LNCaP clone FGC (cell line): ENCODE measurements around the gene OMD.

Experiments used
- DNase-seq: peaks from one replicate; pipeline ENCODE4 v3.0.0-alpha.2; 2011; ENCODE audit warnings: low read depth
- H3K4me3 ChIP-seq: 2 replicates; pipeline ENCODE4 v1.5.1; 2011; ENCODE audit warnings: mild to moderate bottlenecking, low read depth, low read length, control low read depth
- TF ChIP-seq, protein P1 (sequence below): IDR thresholded peaks from 2 replicates; pipeline ENCODE4 v1.5.1; 2012; ENCODE audit warnings: mild to moderate bottlenecking; ENCODE audit not compliant: control insufficient read depth, insufficient read depth; ENCODE audit errors: extremely low read depth

OMD gene

DNA sequence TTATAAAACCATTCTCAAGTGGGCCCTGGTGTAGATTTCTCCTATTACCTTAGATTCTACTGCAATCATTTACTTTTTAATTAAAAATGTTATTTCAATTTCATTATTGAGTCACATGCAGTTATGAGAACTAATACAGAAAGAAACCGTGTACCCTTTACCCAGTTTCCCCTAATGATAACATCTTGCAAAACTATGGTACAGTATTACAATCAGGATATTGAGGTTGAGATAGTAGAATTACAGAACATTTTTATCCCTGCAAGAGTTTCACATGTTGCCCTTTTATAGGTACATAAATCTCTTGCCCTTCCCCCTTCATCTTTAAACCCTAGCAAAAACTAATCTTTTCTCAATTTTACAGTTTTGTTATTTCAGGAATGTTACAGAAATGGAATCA is 11.0 kb upstream of the OMD start:
- no peak overlapping the region for H3K4me3 ChIP-seq
- no peak for DNase-seq
- TF ChIP-seq, protein P1, sequence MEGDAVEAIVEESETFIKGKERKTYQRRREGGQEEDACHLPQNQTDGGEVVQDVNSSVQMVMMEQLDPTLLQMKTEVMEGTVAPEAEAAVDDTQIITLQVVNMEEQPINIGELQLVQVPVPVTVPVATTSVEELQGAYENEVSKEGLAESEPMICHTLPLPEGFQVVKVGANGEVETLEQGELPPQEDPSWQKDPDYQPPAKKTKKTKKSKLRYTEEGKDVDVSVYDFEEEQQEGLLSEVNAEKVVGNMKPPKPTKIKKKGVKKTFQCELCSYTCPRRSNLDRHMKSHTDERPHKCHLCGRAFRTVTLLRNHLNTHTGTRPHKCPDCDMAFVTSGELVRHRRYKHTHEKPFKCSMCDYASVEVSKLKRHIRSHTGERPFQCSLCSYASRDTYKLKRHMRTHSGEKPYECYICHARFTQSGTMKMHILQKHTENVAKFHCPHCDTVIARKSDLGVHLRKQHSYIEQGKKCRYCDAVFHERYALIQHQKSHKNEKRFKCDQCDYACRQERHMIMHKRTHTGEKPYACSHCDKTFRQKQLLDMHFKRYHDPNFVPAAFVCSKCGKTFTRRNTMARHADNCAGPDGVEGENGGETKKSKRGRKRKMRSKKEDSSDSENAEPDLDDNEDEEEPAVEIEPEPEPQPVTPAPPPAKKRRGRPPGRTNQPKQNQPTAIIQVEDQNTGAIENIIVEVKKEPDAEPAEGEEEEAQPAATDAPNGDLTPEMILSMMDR, result no peak

DNA sequence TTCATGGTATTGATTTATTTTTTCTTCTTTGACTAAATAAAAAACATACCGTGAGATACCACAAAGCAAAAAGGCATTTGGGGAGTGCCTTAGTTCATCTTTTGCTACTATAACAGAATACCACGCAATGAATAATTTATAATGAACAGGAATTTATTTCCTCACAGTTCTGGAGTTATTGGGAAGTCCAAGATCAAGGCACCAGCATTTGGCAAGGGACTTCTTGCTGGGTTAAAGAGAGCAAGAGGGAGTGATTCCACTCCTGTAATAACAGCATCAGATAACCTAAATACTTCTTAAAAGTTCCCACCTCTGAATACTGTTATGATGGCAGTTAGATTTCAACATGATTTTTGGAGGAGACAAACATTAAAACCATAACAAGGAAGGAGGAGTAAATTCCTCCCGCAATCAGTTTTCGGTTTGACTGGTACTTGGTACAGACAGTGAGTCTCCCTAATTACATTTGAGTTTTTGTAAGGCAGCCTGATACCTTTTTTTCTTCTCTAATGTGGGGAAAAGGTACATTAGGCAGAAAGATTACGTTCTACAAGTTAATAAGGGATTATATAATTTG is 8.8 kb upstream of the OMD start:
- TF ChIP-seq, protein P1, result no peak
- no peak overlapping the region for H3K4me3 ChIP-seq
- DNase-seq, result no peak

DNA sequence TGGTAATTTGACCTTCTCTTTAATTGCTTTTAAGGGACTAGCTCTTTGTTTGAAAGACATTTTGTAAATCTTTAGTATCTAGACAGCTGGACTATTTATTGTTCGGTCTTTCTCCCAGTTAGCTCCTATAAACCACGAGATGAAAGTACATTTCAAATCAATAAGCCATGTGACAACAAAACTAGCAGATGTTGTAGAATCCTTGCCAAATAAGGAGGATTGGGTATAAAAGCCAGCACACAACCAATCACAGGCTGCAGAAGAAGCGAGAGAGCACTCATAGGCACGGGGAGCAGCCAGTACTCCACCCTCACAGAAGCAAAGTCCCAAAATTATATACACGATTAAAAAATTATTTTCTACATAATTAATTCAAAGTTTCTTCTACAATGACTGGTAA is 8.1 kb upstream of the OMD start:
- TF ChIP-seq, protein P1, result no peak
- DNase-seq, result no peak
- no peak overlapping the region for H3K4me3 ChIP-seq

DNA sequence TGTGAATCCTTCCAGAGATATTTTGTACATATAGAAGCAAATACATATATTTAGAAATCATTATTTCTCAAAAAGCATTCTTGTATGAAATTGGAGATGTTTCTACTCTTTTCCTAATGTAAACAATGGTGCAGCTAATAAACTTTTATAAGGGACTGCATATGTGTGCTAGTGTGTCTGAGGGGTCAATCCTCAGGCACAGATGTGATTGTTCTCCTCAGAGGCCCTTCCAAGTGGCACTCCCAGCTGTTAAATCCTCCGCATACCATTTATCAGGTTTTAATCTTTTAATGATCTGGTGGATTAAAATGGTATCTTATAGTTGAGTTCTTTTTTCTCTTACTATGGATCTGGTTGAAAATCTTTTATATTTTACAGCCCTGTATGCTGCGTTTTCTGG is 5.6 kb upstream of the OMD start:
- no peak overlapping the region for H3K4me3 ChIP-seq
- no peak for DNase-seq
- TF ChIP-seq, protein P1, result no peak

DNA sequence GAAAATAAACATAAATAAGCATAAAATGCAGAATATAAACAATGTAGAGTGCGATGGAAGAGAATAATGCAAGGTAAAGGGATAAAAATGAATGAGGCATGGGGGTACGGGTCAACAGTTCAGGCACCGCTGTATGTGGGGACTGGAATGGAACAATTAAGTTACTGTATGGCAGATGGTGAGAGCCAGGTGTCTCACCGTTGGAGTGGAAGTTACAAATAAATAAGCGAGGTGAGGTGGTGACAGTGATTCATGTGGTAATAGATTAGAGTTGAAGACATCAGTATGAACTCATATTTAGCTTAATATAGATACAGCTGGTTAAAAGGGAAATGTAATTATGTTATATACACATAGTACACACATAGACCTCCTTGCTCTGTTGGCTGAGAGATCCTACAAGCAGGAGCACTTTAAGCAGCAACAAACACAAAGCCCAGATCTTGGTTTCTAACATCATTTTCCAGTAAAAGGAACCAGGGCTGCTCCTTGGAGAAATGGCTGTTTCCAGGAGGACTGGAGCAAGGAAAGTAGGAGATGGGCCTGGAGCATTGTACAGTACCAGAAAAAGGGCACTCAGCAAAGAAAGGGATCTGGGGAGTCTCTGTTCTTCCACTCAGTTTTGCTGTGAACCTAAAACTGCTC is 2.4 kb upstream of the OMD start:
- TF ChIP-seq, protein P1, result no peak
- H3K4me3 ChIP-seq, result no peak overlapping the region
- no peak for DNase-seq

DNA sequence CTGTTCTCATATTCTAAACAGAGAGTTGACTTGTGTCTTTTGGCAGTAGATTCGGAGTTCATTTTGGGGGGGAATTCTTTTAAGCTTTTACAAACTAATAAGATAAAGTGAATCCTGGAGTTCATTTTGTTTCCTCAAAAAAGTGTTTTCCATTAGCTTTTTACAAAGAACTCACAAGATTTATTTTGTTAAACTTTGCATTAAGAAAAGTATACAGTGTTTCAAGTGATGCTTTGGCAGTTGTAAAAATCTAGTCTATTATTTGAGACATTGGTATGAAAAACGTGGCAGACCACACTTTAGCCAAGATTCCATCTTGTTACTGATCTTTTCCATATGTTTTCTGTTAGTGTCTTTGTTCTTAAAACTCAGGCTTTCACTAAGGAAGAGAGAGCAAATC is 1.2 kb upstream of the OMD start:
- TF ChIP-seq, protein P1, result no peak
- no peak overlapping the region for H3K4me3 ChIP-seq
- DNase-seq, result no peak

DNA sequence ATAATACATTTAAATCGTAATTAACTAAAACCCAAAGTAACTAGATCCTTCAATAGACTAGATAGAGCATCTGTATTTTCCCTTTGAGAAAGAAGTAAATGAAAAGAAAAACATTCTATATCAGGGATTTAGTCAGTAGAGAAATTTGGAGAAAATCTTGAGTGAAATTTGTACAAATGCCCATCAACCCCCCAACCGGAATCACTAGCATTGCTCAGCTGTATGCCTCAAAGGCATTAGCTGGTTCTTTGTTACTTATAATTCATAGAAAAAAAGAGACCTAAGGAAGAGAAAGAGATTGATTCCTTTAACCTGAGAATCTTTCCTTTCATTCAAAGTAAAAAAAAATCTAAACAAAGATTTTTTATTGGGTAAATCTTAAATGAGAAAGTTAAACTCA is 659 bp downstream of the OMD start:
- H3K4me3 ChIP-seq, result no peak overlapping the region
- TF ChIP-seq, protein P1, result no peak
- DNase-seq, result no peak
